IMR-90 (cell line): ENCODE results near the gene CDKAL1. TPM values are rescaled to one million over a fixed set of nuclear protein-coding genes. Genes with fewer than 3 reads are reported as not detected.

Experiments used
- ATAC-seq: fragments of 200-7000 bp; cut with Tn5 transposase; 2 replicates; pipeline ENCODE4 v1.9.1; 2020; ENCODE audit warnings: low read depth, mild to moderate bottlenecking, moderate library complexity
- BruUV-seq: library from RNA; stranded (reverse); fragments of 400-500 nt; replicated peaks from 2 replicates; lab custom pipeline; 2021; lab: Mats Ljungman, UMichigan
- CTCF ChIA-PET: fragments of 300-600 bp; formaldehyde crosslinking; extraction: SDS; loops from one replicate; lab custom pipeline; 2021; ENCODE audit warnings: antibody characterized with exemption; lab: Yijun Ruan, JAX
- POLR2A ChIA-PET: fragments of 300-600 bp; sonication (Branson Sonifier 250); formaldehyde crosslinking; loops from one replicate; lab custom pipeline; 2022; ENCODE audit warnings: antibody characterized with exemption; ENCODE audit not compliant: unreplicated experiment; lab: Charles Lee
- DNase-seq: peaks from one replicate; pipeline ENCODE4 v3.0.0; 2013
- H2AFZ ChIP-seq: replicated peaks from 2 replicates; pipeline ENCODE3; 2013; ENCODE audit warnings: low read length, mild to moderate bottlenecking; ENCODE audit not compliant: poor library complexity
- H2AK5ac ChIP-seq: 2 replicates; pipeline ENCODE4 v1.6.1; 2013; ENCODE audit warnings: low read depth, low read length, inconsistent platforms
- H2AK9ac ChIP-seq: replicated peaks from 2 replicates; pipeline ENCODE3; 2013; ENCODE audit warnings: mild to moderate bottlenecking, low read depth, low read length, moderate library complexity; ENCODE audit not compliant: poor library complexity
- H2BK120ac ChIP-seq: 2 replicates; pipeline ENCODE4 v1.6.1; 2013; ENCODE audit warnings: low read depth, low read length, inconsistent platforms
- H2BK15ac ChIP-seq: 3 replicates; pipeline ENCODE4 v1.6.1; 2013; ENCODE audit warnings: low read depth, low read length, inconsistent platforms
- H2BK20ac ChIP-seq: 2 replicates; pipeline ENCODE4 v1.6.1; 2013; ENCODE audit warnings: low read depth, mild to moderate bottlenecking, inconsistent platforms, low read length, moderate library complexity
- H2BK5ac ChIP-seq: 2 replicates; pipeline ENCODE4 v1.6.1; 2013; ENCODE audit warnings: mild to moderate bottlenecking, low read depth, low read length, inconsistent platforms; ENCODE audit not compliant: poor library complexity, severe bottlenecking
- H3K14ac ChIP-seq: replicated peaks from 2 replicates; pipeline ENCODE4 v1.6.1; 2013; ENCODE audit warnings: low read depth, low read length, inconsistent platforms
- H3K18ac ChIP-seq: 2 replicates; pipeline ENCODE4 v1.6.1; 2013; ENCODE audit warnings: low read depth, low read length, control low read depth
- H3K23ac ChIP-seq: 2 replicates; pipeline ENCODE4 v1.6.1; 2013; ENCODE audit warnings: low read depth, low read length, inconsistent platforms
- H3K27ac ChIP-seq: 2 replicates; pipeline ENCODE4 v1.5.1; 2013; ENCODE audit warnings: mild to moderate bottlenecking, control low read depth, low read length; ENCODE audit not compliant: insufficient read depth
- H3K27me3 ChIP-seq: 2 replicates; pipeline ENCODE4 v1.6.1; 2013; ENCODE audit warnings: low read length; ENCODE audit not compliant: control insufficient read depth, insufficient read depth
- H3K36me3 ChIP-seq: 2 replicates; pipeline ENCODE4 v1.6.1; 2013; ENCODE audit warnings: low read length, mixed read lengths; ENCODE audit not compliant: control insufficient read depth, insufficient read depth
- H3K4ac ChIP-seq: 2 replicates; pipeline ENCODE4 v1.6.1; 2013; ENCODE audit warnings: low read depth, low read length, inconsistent platforms
- H3K4me1 ChIP-seq: 2 replicates; pipeline ENCODE4 v1.6.1; 2013; ENCODE audit warnings: low read length, mixed read lengths; ENCODE audit not compliant: control insufficient read depth, insufficient read depth
- H3K4me2 ChIP-seq: 2 replicates; pipeline ENCODE4 v1.6.1; 2013; ENCODE audit warnings: low read depth, mild to moderate bottlenecking, control low read depth, low read length, moderate library complexity
- H3K4me3 ChIP-seq: 2 replicates; pipeline ENCODE4 v1.5.1; 2013; ENCODE audit warnings: low read depth, mild to moderate bottlenecking, control low read depth, low read length, moderate library complexity; ENCODE audit not compliant: insufficient read depth
- H3K56ac ChIP-seq: 2 replicates; pipeline ENCODE4 v1.6.1; 2013; ENCODE audit warnings: low read length, inconsistent platforms; ENCODE audit not compliant: insufficient read depth; ENCODE audit errors: extremely low read depth
- H3K79me1 ChIP-seq, 2 experiments: 2 replicates each; pipeline ENCODE4 v1.6.1; 2013; ENCODE audit warnings: low read length in 2 of 2, inconsistent platforms in 1 of 2, low read depth in 1 of 2
- H3K9ac ChIP-seq: 2 replicates; pipeline ENCODE4 v1.6.1; 2013; ENCODE audit warnings: low read depth, low read length, control low read depth
- H3K9me1 ChIP-seq: 2 replicates; pipeline ENCODE4 v1.6.1; 2013; ENCODE audit warnings: low read length, inconsistent platforms; ENCODE audit not compliant: insufficient read depth
- H3K9me3 ChIP-seq: 2 replicates; pipeline ENCODE4 v1.6.1; 2013; ENCODE audit warnings: low read length; ENCODE audit not compliant: control insufficient read depth, insufficient read depth
- H4K20me1 ChIP-seq: 2 replicates; pipeline ENCODE4 v1.6.1; 2013; ENCODE audit warnings: low read length, inconsistent platforms; ENCODE audit not compliant: insufficient read depth
- H4K5ac ChIP-seq: 2 replicates; pipeline ENCODE4 v1.6.1; 2013; ENCODE audit warnings: mild to moderate bottlenecking, low read depth, low read length, control low read depth
- H4K8ac ChIP-seq, 2 experiments: 2 replicates each; pipeline ENCODE4 v1.6.1; 2013; ENCODE audit warnings: low read depth in 2 of 2, low read length in 2 of 2, control low read depth in 1 of 2, inconsistent platforms in 1 of 2
- H4K91ac ChIP-seq: 2 replicates; pipeline ENCODE4 v1.6.1; 2013; ENCODE audit warnings: low read depth, low read length, inconsistent platforms; ENCODE audit not compliant: insufficient read depth
- BHLHE40 ChIP-seq: fragments of 150-350 bp; IDR thresholded peaks from 2 replicates; pipeline ENCODE4 v1.6.1; 2016; ENCODE audit warnings: mild to moderate bottlenecking, low read depth, low read length
- CEBPB ChIP-seq: IDR thresholded peaks from 2 replicates; pipeline ENCODE4 v1.6.1; 2012; ENCODE audit warnings: low read depth, low read length, improper control_type of control experiment
- CHD1 ChIP-seq: IDR thresholded peaks from 2 replicates; pipeline ENCODE4 v1.6.1; 2012; ENCODE audit warnings: low read depth, low read length, improper control_type of control experiment
- FOS ChIP-seq: fragments of 150-350 bp; IDR thresholded peaks from 2 replicates; pipeline ENCODE4 v1.6.1; 2016; ENCODE audit warnings: low read depth, low read length
- MAFK ChIP-seq: IDR thresholded peaks from 2 replicates; pipeline ENCODE4 v1.6.1; 2012; ENCODE audit warnings: low read depth, low read length, improper control_type of control experiment
- MAZ ChIP-seq: IDR thresholded peaks from 2 replicates; pipeline ENCODE4 v1.6.1; 2012; ENCODE audit warnings: low read depth, mild to moderate bottlenecking, low read length, improper control_type of control experiment, moderate library complexity, borderline replicate concordance
- MXI1 ChIP-seq: IDR thresholded peaks from 2 replicates; pipeline ENCODE4 v1.6.1; 2012; ENCODE audit warnings: low read depth, mild to moderate bottlenecking, low read length, moderate library complexity, borderline replicate concordance
- NFE2L2 ChIP-seq: fragments of 150-350 bp; IDR thresholded peaks from 2 replicates; pipeline ENCODE4 v1.6.1; 2016; ENCODE audit warnings: low read depth, mild to moderate bottlenecking, low read length
- POLR2A ChIP-seq: IDR thresholded peaks from 2 replicates; pipeline ENCODE4 v1.6.1; 2012; ENCODE audit warnings: mild to moderate bottlenecking, low read depth, low read length
- RAD21 ChIP-seq: IDR thresholded peaks from 2 replicates; pipeline ENCODE4 v1.6.1; 2012; ENCODE audit warnings: low read length, improper control_type of control experiment
- RCOR1 ChIP-seq: IDR thresholded peaks from 2 replicates; pipeline ENCODE4 v1.6.1; 2012; ENCODE audit warnings: mild to moderate bottlenecking, low read length, improper control_type of control experiment; ENCODE audit not compliant: insufficient replicate concordance
- RFX5 ChIP-seq: IDR thresholded peaks from 2 replicates; pipeline ENCODE4 v1.8.0; 2012; ENCODE audit warnings: low read depth, mild to moderate bottlenecking, low read length, moderate library complexity
- SMC3 ChIP-seq: fragments of 150-350 bp; IDR thresholded peaks from 2 replicates; pipeline ENCODE4 v1.6.1; 2016; ENCODE audit warnings: low read depth, mild to moderate bottlenecking, antibody characterized with exemption, low read length, moderate library complexity
- WGBS, 2 experiments: methylation state at CpG; one replicate each; pipeline versions ENCODE4 v1.1.5 to v1.1.7; 2013; ENCODE audit warnings: missing lambda C conversion rate in 2 of 2; ENCODE audit not compliant: insufficient read length in 1 of 2; ENCODE audit errors: extremely low coverage in 2 of 2; 5-methylcytosine and 5-hydroxymethylcytosine counted together
- dilution Hi-C: fragments of 300-500 bp; cut with HindIII; formaldehyde crosslinking; loops from one replicate; pipeline ENCODE4 v1.14.3; 2018; ENCODE audit warnings: low sequenced_read_pairs; ENCODE audit not compliant: unreplicated experiment
- in situ Hi-C: fragments of 300-500 bp; cut with MboI; formaldehyde crosslinking; loops from 3 replicates; pipeline ENCODE4 v1.14.3; 2019; ENCODE audit warnings: low sequenced_read_pairs, inconsistent platforms, mixed read lengths
- intact Hi-C: fragments of 100-400 bp; cut with micrococcal nuclease; formaldehyde crosslinking; loops from 2 replicates; pipeline ENCODE4 v1.10.0; 2022
- polyA plus RNA-seq, 3 experiments: library from polyadenylated mRNA; depleted of rRNA; stranded (reverse); fragments of >200 nt; gene quantifications; 2 replicates each; pipeline ENCODE4 v1.2.3, GENCODE V29; 2012; ENCODE audit warnings: low replicate concordance in 1 of 3
- total RNA-seq: library from RNA; depleted of rRNA; stranded (reverse); fragments of >200 nt; gene quantifications from 2 replicates; pipeline ENCODE4 v1.2.3, GENCODE V29; 2012
- TF ChIP-seq, protein P1 (sequence below): fragments of 150-350 bp; IDR thresholded peaks from 2 replicates; pipeline ENCODE4 v1.6.1; 2017; ENCODE audit warnings: mild to moderate bottlenecking, antibody characterized with exemption, low read length, low read depth
- TF ChIP-seq, protein P2 (sequence below): conservative IDR thresholded peaks from 2 replicates; pipeline ENCODE4 v1.5.1; 2012; ENCODE audit warnings: mild to moderate bottlenecking, low read depth, low read length, improper control_type of control experiment
- TF ChIP-seq, protein P3 (sequence below): fragments of 150-350 bp; IDR thresholded peaks from 2 replicates; pipeline ENCODE4 v1.6.1; 2016; ENCODE audit warnings: low read depth, mild to moderate bottlenecking, low read length, moderate library complexity, borderline replicate concordance

CDKAL1 gene
- total and polyA plus RNA-seq, 2 of the 4 experiments (the other 2 are of a cell fraction), result 3.7 to 13.1 TPM

DNA sequence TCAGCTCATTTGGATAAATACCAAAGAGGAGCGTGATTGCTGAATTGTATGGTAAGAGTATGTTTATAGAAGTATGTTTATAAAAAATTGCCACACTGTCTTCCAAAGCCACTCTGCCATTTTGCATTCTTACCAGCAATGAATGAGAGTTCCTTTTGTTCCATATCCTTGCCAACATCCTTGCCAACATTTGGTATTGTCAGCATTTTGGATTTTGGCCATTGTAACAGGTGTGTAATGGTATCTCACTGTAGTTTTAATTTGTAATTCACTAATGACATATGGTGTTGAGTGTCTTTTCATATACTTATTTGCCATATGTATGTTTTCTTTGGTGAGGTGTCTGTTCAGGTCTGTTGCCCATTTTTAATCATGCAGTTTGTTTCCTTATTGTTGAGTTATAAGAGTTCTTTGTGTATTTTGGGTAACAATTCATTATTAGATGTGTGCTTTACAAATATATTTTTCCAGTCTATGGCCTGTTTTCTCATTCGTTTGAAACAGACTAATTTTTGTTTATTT, 539.1 kb downstream of the CDKAL1 start:
- Histone ChIP-seq H4K8ac (no peak overlapping the region), H2AK9ac (no peak overlapping the region), H3K23ac (no peak overlapping the region), H4K5ac (no peak overlapping the region), H3K4me1 (no peaks in the 10 kb centered on the region), H3K18ac (no peak overlapping the region), H2BK20ac (no peak overlapping the region), H3K56ac (no peak overlapping the region), H3K9ac (no peak overlapping the region), H2AFZ (no peak overlapping the region), H2AK5ac (no peak overlapping the region), H4K20me1 (no peaks in the 10 kb centered on the region), H2BK5ac (no peak overlapping the region), H3K4ac (no peak overlapping the region), H4K91ac (no peak overlapping the region), H3K27ac (no peak overlapping the region), H2BK15ac (no peak overlapping the region), H3K4me2 (no peak overlapping the region), H3K9me3 (no peaks in the 10 kb centered on the region), H2BK120ac (no peak overlapping the region), H3K14ac (no peak overlapping the region), H3K36me3 (no peaks in the 10 kb centered on the region), H3K4me3 (no peak overlapping the region), H3K9me1 (no peaks in the 10 kb centered on the region), H3K27me3 (no peaks in the 10 kb centered on the region), H3K79me1 (no peaks in the 10 kb centered on the region)
- in situ Hi-C loops (no loop called here), dilution Hi-C loops (no loop called here), intact Hi-C loops (loop anchor here (5.0 kb wide), 1 partner anchor 651 kb away; no protein-coding TSS in a partner anchor)
- ChIA-PET POLR2A (no interaction called here), CTCF (no interaction called here)
- TF ChIP-seq SMC3 (no peak), MAFK (no peak), RCOR1 (no peak), MAZ (no peak), CEBPB (no peak), MXI1 (no peak), CHD1 (no peak), RAD21 (no peak), POLR2A (no peak), BHLHE40 (no peak), FOS (no peak), RFX5 (no peak), NFE2L2 (no peak)
- TF ChIP-seq, protein P1, sequence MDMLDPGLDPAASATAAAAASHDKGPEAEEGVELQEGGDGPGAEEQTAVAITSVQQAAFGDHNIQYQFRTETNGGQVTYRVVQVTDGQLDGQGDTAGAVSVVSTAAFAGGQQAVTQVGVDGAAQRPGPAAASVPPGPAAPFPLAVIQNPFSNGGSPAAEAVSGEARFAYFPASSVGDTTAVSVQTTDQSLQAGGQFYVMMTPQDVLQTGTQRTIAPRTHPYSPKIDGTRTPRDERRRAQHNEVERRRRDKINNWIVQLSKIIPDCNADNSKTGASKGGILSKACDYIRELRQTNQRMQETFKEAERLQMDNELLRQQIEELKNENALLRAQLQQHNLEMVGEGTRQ, result no peak
- TF ChIP-seq, protein P2, sequence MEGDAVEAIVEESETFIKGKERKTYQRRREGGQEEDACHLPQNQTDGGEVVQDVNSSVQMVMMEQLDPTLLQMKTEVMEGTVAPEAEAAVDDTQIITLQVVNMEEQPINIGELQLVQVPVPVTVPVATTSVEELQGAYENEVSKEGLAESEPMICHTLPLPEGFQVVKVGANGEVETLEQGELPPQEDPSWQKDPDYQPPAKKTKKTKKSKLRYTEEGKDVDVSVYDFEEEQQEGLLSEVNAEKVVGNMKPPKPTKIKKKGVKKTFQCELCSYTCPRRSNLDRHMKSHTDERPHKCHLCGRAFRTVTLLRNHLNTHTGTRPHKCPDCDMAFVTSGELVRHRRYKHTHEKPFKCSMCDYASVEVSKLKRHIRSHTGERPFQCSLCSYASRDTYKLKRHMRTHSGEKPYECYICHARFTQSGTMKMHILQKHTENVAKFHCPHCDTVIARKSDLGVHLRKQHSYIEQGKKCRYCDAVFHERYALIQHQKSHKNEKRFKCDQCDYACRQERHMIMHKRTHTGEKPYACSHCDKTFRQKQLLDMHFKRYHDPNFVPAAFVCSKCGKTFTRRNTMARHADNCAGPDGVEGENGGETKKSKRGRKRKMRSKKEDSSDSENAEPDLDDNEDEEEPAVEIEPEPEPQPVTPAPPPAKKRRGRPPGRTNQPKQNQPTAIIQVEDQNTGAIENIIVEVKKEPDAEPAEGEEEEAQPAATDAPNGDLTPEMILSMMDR, result no peak
- TF ChIP-seq, protein P3, sequence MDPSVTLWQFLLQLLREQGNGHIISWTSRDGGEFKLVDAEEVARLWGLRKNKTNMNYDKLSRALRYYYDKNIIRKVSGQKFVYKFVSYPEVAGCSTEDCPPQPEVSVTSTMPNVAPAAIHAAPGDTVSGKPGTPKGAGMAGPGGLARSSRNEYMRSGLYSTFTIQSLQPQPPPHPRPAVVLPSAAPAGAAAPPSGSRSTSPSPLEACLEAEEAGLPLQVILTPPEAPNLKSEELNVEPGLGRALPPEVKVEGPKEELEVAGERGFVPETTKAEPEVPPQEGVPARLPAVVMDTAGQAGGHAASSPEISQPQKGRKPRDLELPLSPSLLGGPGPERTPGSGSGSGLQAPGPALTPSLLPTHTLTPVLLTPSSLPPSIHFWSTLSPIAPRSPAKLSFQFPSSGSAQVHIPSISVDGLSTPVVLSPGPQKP, result no peak
- ATAC-seq, result no peak
- DNase-seq, result no peak
- no TSS peak for BruUV-seq
- WGBS, 2 experiments, result no CpG with 5 or more reads among the region's 2 CpGs
